SK-N-SH (cell line): ENCODE data around the gene CLSTN2.

Experiments used
- EP300 ChIP-seq, 2 experiments: IDR thresholded peaks; 2 replicates each; pipeline versions ENCODE4 v1.4.0 to v1.6.1; 2012; ENCODE audit warnings: borderline replicate concordance in 1 of 2, low read depth in 1 of 2, low read length in 1 of 2
- FOXJ3 ChIP-seq: sonication (generic); formaldehyde crosslinking; IDR thresholded peaks from 2 replicates; pipeline ENCODE4 v1.5.1; 2020; ENCODE audit warnings: mild to moderate bottlenecking, missing genetic modification reagents
- MXI1 ChIP-seq: IDR thresholded peaks from 2 replicates; pipeline ENCODE4 v1.6.1; 2012; ENCODE audit warnings: mild to moderate bottlenecking, low read depth, low read length, improper control_type of control experiment
- NRF1 ChIP-seq: IDR thresholded peaks from 2 replicates; pipeline ENCODE4 v1.6.1; 2012; ENCODE audit warnings: low read depth, mild to moderate bottlenecking, low read length
- POLR2AphosphoS5 ChIP-seq: IDR thresholded peaks from 2 replicates; pipeline ENCODE4 v1.6.1; 2012; ENCODE audit warnings: low read depth, low read length
- RFX5 ChIP-seq: IDR thresholded peaks from 2 replicates; pipeline ENCODE4 v1.6.1; 2012; ENCODE audit warnings: mild to moderate bottlenecking, improper control_type of control experiment, low read length
- RXRA ChIP-seq: IDR thresholded peaks from 2 replicates; pipeline ENCODE4 v1.4.0; 2012; ENCODE audit warnings: low read depth, mild to moderate bottlenecking, borderline replicate concordance
- SMC3 ChIP-seq: IDR thresholded peaks from 2 replicates; pipeline ENCODE4 v1.6.1; 2012; ENCODE audit warnings: low read depth, low read length, improper control_type of control experiment
- TF ChIP-seq, protein P1 (sequence below): fragments of 200-600 bp; sonication (generic); IDR thresholded peaks from 2 replicates; pipeline ENCODE4 v1.6.1; 2017; ENCODE audit warnings: antibody characterized with exemption, mild to moderate bottlenecking, moderate library complexity

DNA sequence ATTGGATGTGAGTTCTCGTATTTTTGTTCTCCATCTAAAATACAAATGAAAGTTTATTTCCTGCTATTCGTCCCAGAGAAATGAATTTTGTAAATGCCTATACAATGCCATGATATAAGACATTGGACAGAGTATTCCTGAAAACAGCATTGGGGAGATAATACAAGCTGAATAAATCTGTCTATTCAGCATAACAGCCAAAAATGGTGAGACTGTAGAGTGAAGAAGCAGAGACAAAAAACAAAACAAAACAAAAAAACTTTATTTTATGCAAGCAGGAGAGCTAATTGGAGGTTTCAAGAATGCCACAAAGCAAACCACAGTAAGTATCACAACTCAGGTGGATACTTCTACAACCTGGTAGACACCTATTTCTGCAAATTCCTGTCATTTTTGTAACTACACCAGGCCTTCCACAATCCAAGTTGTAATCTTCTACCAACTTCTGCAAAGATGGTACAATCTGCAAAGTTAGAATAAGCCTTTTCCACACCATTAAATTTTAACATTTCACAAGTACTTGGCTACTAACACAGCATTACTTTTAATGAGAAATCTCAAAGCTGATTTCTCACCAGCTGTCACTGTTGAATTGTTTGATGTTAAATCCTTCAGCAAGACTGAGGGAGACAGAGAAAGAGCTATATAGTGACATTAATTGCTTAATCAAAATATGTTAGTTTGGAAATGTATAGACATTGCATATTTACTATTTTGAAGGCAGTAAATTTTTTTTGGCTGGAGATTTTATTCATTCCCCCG, 163.1 kb downstream of the CLSTN2 start:
- TF ChIP-seq, protein P1, sequence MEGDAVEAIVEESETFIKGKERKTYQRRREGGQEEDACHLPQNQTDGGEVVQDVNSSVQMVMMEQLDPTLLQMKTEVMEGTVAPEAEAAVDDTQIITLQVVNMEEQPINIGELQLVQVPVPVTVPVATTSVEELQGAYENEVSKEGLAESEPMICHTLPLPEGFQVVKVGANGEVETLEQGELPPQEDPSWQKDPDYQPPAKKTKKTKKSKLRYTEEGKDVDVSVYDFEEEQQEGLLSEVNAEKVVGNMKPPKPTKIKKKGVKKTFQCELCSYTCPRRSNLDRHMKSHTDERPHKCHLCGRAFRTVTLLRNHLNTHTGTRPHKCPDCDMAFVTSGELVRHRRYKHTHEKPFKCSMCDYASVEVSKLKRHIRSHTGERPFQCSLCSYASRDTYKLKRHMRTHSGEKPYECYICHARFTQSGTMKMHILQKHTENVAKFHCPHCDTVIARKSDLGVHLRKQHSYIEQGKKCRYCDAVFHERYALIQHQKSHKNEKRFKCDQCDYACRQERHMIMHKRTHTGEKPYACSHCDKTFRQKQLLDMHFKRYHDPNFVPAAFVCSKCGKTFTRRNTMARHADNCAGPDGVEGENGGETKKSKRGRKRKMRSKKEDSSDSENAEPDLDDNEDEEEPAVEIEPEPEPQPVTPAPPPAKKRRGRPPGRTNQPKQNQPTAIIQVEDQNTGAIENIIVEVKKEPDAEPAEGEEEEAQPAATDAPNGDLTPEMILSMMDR, result no peak
- TF ChIP-seq SMC3, result no peak
- no peak for TF ChIP-seq EP300 (IDR thresholded peaks at IDR 0.05; ENCODE audit: borderline replicate concordance in 1 of 2, low read depth in 1 of 2, low read length in 1 of 2)
- TF ChIP-seq MXI1, result no peak
- TF ChIP-seq RXRA, result no peak
- no peak for TF ChIP-seq POLR2AphosphoS5
- TF ChIP-seq FOXJ3 (CRISPR knock-in tag), result no peak
- TF ChIP-seq RFX5, result no peak
- no peak for TF ChIP-seq NRF1
